Coronary artery (tissue), 2 donors: Measurements from ENCODE around the gene CBFA2T2.
"Not testable (repeated sequence)": the region's sequence is repeated elsewhere in the genome, so short reads cannot be mapped to it uniquely, and the experiment has no call there.

Source experiments
- DNase-seq: peaks from one replicate; pipeline ENCODE4 v3.0.0-alpha.2; 2017; ENCODE audit warnings: low spot score
- H3K27ac ChIP-seq, 2 donors: fragments of 200-600 bp; sonication (generic); one replicate each; pipeline ENCODE4 v1.5.1; 2016 to 2019
- H3K4me3 ChIP-seq: fragments of 200-600 bp; sonication (generic); 2 replicates; pipeline ENCODE4 v1.5.1; 2016; ENCODE audit warnings: mild to moderate bottlenecking, moderate library complexity
- TF ChIP-seq, protein P1 (sequence below): fragments of 200-600 bp; sonication (generic); IDR thresholded peaks from one replicate; pipeline ENCODE4 v1.5.1; 2019; ENCODE audit warnings: antibody characterized with exemption

Gene CBFA2T2

DNA sequence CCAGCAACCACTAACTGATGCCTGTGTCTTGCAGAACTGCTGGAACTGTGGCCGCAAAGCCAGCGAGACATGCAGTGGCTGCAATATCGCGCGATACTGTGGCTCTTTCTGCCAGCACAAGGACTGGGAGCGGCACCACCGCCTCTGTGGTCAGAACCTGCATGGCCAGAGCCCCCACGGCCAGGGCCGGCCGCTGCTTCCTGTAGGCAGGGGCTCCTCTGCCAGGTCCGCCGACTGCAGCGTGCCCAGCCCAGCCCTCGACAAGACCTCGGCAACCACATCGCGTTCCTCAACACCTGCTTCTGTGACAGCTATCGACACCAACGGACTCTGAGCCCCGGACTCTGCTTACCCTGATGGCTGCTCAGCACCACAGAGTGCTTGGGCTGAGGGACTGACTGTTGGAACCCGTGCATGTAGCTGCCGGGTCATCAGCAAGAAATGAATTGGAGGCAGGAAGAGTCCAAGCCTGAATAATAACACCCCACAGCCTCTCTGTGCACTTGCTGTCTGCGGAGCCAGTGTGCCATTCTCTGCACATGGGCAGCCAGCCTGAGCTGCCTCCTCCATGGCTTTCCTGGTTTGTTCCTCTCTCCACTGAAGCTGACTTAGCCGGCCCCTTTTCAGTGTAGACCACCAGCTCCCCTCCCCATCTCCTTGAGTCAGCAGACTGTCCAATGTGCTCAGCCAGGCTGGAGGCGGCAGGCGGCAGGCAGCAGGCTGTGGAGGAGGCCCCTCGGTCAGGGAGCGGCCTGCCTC is 154.6 kb downstream of the CBFA2T2 start:
- H3K4me3 ChIP-seq: no peak overlapping the region
- DNase-seq: no peak
- H3K27ac ChIP-seq: no peak overlapping the region
- TF ChIP-seq, protein P1, sequence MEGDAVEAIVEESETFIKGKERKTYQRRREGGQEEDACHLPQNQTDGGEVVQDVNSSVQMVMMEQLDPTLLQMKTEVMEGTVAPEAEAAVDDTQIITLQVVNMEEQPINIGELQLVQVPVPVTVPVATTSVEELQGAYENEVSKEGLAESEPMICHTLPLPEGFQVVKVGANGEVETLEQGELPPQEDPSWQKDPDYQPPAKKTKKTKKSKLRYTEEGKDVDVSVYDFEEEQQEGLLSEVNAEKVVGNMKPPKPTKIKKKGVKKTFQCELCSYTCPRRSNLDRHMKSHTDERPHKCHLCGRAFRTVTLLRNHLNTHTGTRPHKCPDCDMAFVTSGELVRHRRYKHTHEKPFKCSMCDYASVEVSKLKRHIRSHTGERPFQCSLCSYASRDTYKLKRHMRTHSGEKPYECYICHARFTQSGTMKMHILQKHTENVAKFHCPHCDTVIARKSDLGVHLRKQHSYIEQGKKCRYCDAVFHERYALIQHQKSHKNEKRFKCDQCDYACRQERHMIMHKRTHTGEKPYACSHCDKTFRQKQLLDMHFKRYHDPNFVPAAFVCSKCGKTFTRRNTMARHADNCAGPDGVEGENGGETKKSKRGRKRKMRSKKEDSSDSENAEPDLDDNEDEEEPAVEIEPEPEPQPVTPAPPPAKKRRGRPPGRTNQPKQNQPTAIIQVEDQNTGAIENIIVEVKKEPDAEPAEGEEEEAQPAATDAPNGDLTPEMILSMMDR: no peak

DNA sequence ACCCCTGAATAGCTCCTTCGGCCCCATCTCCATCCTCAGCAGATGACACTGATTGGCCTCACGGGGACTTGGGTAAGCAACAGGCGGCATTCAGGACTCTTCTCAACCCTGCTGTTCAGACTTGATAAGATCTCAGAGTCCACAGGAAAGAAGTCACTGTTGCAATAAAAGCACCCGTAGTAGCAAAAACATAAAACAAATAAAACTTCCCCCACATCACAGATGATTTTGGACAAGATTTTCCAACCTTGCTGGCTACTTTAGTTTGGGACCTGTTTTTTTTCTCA is 155.1 kb downstream of the CBFA2T2 start:
- TF ChIP-seq, protein P1: no peak
- DNase-seq: no peak
- Histone ChIP-seq H3K4me3 (no peak overlapping the region), H3K27ac (no peak overlapping the region)

DNA sequence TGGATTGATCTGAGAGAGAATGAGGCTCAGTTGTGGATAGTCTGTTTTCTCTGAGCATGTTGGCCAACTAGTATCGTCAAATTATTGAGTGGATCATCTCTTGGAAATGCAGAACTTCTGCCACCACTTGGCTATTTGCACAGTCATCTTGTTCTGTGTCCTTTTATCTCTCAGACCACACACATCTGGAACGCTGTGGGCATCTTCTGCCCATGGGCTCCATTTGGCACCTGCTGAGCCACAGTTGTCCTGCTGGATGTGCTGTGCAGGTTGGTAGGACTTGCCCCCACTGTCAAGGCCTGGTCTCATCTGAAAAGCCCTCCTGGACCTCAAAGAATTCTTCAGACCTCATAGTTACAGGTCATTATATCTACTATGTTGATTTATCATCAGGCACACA is 155.5 kb downstream of the CBFA2T2 start:
- TF ChIP-seq, protein P1: no peak
- H3K4me3 ChIP-seq: no peak overlapping the region
- H3K27ac ChIP-seq: no peak overlapping the region
- DNase-seq: no peak

DNA sequence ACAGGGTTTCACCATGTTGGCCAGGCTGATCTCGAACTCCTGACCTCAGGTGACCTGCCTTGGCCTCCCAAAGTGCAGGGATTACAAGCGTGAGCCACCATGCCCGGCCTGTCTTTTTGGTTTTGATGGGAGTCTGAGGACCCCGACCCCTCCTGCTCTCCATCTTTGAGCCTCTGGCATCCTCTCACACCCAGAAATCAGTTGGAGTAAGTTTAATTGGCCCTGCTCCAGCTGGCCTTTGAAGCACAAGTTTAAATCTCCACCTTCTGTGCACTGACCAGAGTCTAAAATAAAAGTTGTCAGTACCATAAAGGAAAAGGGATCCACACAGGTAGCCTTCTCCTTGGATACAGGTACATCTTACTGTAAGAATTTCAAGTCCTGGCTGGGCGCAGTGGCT is 156.3 kb downstream of the CBFA2T2 start:
- DNase-seq: no peak
- TF ChIP-seq, protein P1: no peak
- H3K27ac ChIP-seq: no peak overlapping the region
- H3K4me3 ChIP-seq: no peak overlapping the region

DNA sequence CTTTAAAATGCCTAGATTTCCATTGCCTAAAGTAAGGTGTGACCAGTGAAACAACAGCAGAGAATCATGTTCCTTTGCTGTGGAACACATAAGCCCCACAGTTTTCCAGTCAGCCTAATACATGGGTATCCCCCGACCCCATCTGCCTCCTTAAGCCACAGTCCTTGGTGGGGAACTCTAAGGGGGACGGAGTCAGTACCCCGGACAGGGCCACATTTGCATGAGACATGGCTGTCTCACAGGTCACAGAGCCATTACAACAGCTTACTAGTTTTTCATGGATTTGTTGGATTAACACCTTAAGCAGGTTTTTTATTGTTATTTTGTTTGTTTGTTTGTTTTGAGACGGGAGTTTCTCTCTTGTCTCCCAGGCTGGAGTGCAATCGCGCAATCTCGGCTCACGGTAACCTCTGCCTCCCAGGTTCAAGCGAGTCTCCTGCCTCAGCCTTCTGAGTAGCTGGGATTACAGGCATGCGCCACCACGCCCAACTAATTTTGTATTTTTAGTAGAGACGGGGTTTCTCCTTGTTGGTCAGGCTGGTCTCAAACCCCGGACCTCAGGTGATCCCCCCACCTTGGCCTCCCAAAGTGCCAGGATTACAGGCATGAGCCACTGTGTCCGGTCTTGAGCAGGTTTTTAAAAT is 157.2 kb downstream of the CBFA2T2 start:
- peak overlapping the region; percentile 64 to 74 for H3K27ac ChIP-seq
- peak overlapping the region; percentile 43 for H3K4me3 ChIP-seq
- DNase-seq: not testable (repeated sequence)

DNA sequence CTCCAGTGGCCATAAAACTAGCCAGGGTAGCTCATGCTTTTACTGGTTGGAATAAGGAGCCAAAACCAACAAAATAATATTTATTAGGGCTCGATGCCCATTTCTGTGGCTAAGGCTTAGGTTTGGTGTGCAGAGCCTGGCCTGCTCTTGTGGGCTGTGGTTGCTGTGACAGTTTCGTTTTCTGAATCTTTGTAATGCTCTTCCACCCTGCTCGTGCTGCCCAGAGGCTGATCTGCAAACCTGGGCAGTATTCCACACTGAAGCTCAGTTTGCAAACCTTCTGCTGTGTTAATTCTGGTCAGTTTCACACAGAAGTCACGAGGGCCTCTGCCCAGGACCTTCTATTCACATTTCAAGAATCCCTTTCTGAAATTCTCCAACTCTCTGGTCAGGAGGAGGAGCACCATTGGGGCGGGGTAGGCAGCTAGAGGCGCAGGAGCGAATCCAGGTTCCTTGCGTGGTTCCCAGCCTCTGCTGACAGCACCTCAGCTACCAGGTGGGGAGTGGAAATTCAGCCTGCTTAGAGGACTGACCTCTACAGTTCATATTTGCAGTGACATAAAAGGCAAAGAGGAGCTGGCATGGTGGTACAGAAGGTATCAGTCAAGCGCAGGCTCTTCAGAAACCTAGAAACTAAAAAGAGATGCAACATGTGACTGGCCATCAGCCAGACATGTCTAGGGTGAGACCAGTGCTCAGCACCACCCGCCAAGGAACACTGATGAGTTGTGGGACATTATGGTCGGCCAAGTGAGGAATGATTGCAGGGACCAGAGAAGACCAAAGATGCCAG is 157.9 kb downstream of the CBFA2T2 start:
- peak; percentile 74 for DNase-seq
- TF ChIP-seq, protein P1: no peak
- Histone ChIP-seq H3K4me3 (peak overlapping the region; percentile 43), H3K27ac (peak overlapping the region; percentile 64 to 74)

DNA sequence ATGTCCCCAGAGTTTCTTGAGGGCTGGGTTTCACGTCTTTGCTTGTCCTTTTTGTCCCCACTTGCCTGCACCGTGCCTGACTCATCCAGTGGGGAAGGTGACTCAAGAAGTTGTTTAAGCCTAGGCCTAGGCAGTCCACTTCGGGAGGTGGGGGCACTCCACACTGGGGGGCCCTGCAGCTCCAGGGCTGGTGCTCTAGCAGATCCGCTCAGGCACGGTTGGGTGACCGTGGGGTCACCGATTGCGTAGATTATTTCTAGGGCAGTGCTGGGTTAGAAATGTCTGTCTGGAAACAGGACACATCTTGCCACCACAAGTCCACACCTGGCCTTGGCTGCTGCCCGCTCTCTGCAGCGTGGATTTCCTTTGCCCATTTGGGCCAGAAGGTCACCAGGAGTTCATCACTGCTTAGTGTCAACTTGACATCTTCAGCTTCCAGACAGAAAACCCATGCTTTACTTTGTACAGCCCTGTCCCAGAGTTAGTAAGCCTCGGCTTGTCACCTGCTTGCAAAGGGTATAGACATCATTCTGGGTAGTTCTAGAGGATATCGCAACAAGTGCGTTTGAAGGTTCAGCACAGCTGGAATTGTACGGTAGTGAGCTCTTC is 158.6 kb downstream of the CBFA2T2 start:
- DNase-seq: peak; percentile 77
- Histone ChIP-seq H3K4me3 (peak overlapping the region; percentile 43), H3K27ac (peak overlapping the region; percentile 64 to 74)
- TF ChIP-seq, protein P1: no peak
